Activated CD8-positive, alpha-beta memory T cell treated with anti-CD3 and anti-CD28 coated beads, Interleukin-2, amount 50 U/mL, for 24 hours (primary cell): Measurements from ENCODE around the gene NPTXR.

Experiments
- DNase-seq: peaks from one replicate; pipeline ENCODE4 v3.0.0-alpha.2; 2020; ENCODE audit errors: extremely low read depth

NPTXR gene

DNA sequence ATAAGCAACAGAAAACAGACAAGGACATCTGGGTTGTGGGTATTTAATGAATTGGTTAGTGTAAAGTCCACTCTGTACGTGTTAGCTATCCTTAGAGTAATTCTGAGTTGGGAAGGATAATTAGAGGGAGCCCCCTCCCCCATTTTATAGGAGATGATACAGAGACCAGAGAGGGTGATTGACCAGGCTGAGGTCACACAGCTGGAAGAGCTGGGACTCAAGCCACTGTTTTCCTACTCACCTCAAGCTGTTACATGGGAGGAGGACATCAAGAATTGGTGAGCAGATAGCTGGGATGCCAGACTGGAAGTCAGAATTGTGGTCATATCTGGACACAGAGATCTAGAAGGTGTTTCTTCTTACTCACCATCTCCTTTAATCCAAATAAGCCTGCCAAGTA, 8.7 kb upstream of the NPTXR start:
- DNase-seq, result no peak

GRCh38 chr22:38850941-38851849, 7.4 kb upstream of the NPTXR start:
- no peak for DNase-seq

- no peak for DNase-seq
These were observed 6.6 kb upstream of the NPTXR start for GRCh38 chr22:38850399-38850798.

- no peak for DNase-seq
These were observed 6.0 kb upstream of the NPTXR start for GRCh38 chr22:38849811-38850210.

GRCh38 chr22:38846412-38846811, 2.6 kb upstream of the NPTXR start:
- no peak for DNase-seq

DNA sequence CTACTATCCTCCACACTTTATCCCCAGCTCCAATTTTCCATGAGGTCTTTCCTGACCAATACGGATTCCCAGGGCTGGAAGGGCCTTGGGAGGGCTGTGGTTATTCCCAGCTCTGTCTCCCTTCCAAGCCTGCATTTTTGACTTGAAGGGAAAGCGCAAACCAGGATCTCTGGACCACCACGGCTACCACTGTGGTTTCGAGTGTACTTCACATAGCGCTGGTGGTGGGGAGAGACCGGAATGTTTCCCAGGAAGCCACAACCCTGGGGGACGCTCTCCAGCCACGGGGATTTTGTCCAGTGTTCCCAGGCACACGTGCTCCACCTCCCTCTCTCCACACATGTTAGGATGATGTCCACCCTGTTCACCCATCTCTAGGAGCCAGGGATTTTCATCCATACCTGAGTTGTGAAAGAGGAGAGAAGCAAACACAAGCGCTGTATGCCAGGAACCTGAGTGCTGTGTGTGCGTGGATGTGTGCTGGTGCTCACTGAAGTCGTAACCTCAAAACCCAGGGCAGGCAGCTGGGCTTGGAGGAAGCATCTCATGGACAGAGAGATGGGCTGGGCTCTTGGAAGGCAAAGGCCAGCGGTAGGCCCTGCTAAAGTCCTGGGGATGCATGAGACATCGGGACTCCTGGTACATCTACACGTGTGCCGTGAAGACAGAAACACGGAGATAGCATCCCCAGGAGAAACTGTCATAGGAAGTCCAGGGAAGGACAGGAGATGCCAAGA, 1.3 kb upstream of the NPTXR start:
- DNase-seq, result no peak

GRCh38 chr22:38844315-38845003, 631 bp upstream of the NPTXR start:
- no peak for DNase-seq

- DNase-seq, result no peak
These were observed 599 bp downstream of the NPTXR start for GRCh38 chr22:38843201-38843656.

DNA sequence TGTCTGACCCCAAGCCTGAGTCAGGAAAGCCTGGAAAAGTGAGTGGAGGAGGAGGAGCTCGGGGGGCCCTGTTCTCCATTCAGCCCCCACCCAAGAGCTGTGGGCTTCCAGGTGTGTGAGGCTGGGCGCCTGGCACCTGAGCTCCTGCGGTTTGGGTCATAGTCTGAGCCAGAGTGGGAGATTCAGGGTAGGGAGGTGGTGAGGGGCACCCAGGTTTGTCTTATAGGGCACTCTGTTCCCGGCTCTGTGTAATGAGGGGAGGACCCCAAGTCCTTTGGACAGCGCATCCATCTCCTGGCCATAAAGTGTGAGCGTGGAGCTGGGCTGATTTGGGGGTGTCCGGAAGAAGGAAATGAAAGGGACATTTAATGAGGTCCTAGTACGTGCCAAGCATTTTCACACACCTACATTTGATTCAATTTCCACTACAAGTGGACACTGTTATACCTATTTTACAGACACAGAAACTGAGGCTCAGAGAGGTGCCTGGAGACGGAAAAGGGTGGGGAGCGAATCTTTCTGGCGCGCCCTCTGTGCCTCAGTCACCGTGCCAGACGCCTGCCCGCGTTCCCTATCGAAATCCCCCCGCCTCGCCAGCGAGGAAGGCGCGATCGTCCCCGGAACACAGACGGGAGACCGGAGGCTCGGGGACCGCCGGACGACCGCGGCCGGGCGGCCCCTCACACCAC, 1.2 kb downstream of the NPTXR start:
- DNase-seq, result no peak

GRCh38 chr22:38841635-38842034, 2.2 kb downstream of the NPTXR start:
- no peak for DNase-seq

- no peak for DNase-seq
These were observed 2.6 kb downstream of the NPTXR start for GRCh38 chr22:38841211-38841610.

DNA sequence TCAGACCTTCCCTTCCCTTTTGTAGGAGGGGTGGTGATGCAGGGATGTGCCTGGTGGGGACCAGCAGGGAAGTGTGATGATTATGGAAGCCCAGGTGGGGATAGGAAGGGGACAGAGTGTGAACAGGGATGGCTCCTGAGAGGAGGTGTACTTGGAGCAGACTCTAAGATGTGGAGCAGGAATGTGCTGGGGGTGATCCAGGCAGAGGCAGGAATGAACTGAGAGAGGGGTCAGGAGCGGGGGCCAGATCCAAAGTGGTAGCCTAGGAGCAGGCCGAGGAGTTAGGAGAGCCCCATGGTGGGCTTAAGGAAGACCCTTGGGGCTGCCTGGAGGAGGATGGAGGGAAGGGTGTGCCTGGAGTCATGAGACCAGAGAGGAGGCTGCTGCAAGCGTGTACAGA, 3.7 kb downstream of the NPTXR start:
- no peak for DNase-seq

DNA sequence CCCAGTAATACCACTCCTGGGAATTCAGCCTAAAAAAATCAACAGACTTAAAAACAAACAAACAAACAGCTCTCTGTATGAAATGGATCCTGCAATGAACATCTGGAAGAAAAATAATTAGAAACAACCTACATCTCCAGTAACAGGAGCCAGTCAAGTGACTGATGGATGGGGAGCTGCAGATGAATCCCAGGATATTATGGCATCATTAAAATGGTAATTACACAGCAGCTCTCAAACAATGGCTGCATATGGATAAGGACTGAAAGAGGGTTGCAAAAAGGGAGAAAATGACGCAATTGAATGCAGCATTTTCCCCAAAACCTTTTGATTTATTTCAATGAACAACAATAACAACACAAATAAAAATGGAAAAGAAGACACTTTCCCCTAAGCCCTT, 4.1 kb downstream of the NPTXR start:
- no peak for DNase-seq

- no peak for DNase-seq
These were observed 6.4 kb downstream of the NPTXR start for GRCh38 chr22:38837414-38837928.

DNA sequence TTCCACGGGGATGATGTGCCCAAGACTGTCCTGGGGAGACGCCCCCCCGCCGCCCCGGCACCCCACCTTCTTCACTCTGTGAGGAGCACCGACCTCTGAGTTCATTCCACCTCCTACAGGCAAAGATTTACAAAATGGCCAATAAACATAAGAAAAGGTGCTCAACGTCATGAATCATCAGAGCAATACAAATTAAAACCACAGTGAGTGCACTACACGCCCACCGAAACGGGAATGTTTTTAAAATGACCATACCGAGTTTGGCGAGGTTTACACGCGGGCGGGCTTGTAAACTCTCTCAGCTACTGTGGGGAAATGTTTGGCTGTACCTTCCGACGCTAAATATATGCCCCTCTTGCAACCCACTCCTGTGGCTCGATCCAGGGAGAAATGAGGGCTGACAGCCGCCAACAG, 7.9 kb downstream of the NPTXR start:
- DNase-seq, result no peak

GRCh38 chr22:38834991-38835390, 8.8 kb downstream of the NPTXR start:
- no peak for DNase-seq

- DNase-seq, result no peak
These were observed 9.4 kb downstream of the NPTXR start for GRCh38 chr22:38834215-38834953.

DNA sequence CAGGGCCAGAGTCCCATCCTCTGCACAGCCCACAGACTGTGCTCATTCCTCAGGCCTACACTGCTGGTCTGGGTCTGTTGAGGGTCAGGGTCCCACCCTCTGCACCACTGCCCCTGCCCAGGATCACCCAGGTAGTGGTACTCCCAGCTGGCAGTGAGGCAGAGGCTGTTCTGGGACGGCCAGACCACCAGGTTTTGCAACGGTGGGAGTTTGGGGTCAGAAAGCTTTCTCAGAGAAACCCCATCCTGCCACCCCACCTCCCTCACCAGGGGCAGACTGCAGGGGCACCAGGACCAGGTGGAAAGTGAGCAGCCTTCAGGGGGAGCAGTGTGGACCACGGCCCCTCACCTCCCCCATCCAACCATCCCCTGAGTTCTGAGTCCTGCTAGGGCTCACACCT, 10.8 kb downstream of the NPTXR start:
- DNase-seq, result no peak

DNA sequence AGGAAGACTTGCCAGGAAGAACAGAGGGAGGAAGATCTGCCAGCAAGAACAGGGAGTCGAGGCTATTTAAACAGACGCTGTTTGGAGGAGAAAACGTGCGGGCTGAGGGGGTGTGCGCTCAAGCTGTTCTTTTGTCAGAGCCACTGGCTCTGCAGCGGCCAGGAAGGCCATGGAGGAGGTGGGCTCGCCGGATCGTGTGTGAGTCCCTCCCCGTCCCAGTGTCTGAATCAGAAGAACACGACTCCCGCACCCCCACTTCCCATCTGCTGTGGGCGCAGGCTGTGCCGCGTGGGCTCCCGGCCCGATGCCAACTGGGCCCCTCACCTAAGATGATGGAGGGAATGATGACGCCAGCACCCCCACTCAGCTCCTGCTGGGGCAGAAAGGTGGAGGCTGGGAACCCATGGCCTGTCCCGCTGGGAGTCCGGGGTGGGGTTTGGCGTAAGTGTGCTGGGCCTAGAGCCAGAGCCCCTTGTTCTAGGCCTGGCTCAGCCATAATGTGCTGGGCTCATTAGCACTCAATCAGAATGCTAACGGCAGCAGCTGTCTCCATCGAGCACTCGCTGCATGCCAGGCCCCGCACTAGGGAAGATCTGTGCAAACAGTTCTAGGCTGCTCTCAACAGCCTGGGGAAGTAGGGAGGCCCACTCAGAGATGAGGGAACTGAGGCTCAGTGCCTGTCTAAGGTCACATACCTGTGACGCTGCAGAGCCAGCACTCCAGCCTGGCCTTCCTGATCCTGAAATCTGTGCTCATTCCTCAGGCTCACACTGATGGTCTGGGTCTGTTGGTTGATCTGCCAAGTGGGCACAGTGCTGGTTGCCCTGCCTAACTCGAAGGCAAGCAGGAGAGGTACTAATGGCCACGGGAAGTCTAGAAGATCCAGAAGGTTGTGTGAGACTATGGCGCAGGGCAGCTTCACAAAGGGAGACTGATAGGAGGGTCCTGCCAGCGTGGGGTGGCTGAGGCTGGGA, 11.5 kb downstream of the NPTXR start:
- no peak for DNase-seq
